Activated B cell treated with CpG ODN at 0.5 μM for 24 hours (primary cell): Measurements from ENCODE around the gene CEP55. TPM values are rescaled to one million over a fixed set of nuclear protein-coding genes. Genes with fewer than 3 reads are reported as not detected.

Experiments
- ATAC-seq: fragments of 200-7000 bp; cut with Tn5 transposase; one replicate; pipeline ENCODE4 v1.10.0; 2021; ENCODE audit warnings: low read depth, mild to moderate bottlenecking, moderate library complexity
- CTCF ChIA-PET: fragments of 350-600 bp; sonication (Branson Sonifier 250); formaldehyde crosslinking; loops from one replicate; lab custom pipeline; 2021; ENCODE audit warnings: antibody characterized with exemption; lab: Charles Lee
- POLR2A ChIA-PET: fragments of 350-600 bp; sonication (Branson Sonifier 250); formaldehyde crosslinking; loops from one replicate; lab custom pipeline; 2021; ENCODE audit warnings: antibody characterized with exemption; lab: Charles Lee
- DNase-seq: peaks from one replicate; pipeline ENCODE4 v3.0.0; 2022
- H3K27ac Mint-ChIP-seq: one replicate; pipeline ENCODE4 v1.8.0; 2020; ENCODE audit warnings: mixed read lengths
- H3K27me3 Mint-ChIP-seq: one replicate; pipeline ENCODE4 v1.8.0; 2021; ENCODE audit warnings: mixed read lengths
- H3K36me3 Mint-ChIP-seq: one replicate; pipeline ENCODE4 v1.8.0; 2021; ENCODE audit warnings: low read depth, mixed read lengths
- H3K4me1 Mint-ChIP-seq: one replicate; pipeline ENCODE4 v1.8.0; 2021; ENCODE audit warnings: mixed read lengths
- H3K4me3 Mint-ChIP-seq: one replicate; pipeline ENCODE4 v1.8.0; 2020; ENCODE audit warnings: mild to moderate bottlenecking, mixed read lengths
- H3K9me3 Mint-ChIP-seq: one replicate; pipeline ENCODE4 v1.8.0; 2020; ENCODE audit warnings: mixed read lengths
- intact Hi-C: fragments of 100-400 bp; cut with micrococcal nuclease; formaldehyde crosslinking; loops from one replicate; pipeline ENCODE4 v1.15.1; 2024
- total RNA-seq: library from RNA; stranded (reverse); gene quantifications from 2 replicates; pipeline ENCODE4 v1.2.3, GENCODE V29; 2022
- TF ChIP-seq, protein P1 (sequence below): fragments of 200-600 bp; IDR thresholded peaks from one replicate; pipeline ENCODE4 v1.8.0; 2022; ENCODE audit warnings: antibody characterized with exemption, mild to moderate bottlenecking

The CEP55 gene
- total RNA-seq, 1 donor from 2014 or later, result 1.6 TPM

GRCh38 chr10:93576888-93577287, 80.5 kb downstream of the CEP55 start:
- intact Hi-C loops, result no loop called here
- Mint-ChIP-seq H3K36me3 (no peaks in the 10 kb centered on the region), H3K27me3 (peaks cover 20% of the 10 kb centered on the region), H3K4me3 (no peak overlapping the region), H3K4me1 (peaks cover 3% of the 10 kb centered on the region), H3K9me3 (peaks cover 12% of the 10 kb centered on the region), H3K27ac (no peak overlapping the region)
- no peak for DNase-seq
- TF ChIP-seq, protein P1, sequence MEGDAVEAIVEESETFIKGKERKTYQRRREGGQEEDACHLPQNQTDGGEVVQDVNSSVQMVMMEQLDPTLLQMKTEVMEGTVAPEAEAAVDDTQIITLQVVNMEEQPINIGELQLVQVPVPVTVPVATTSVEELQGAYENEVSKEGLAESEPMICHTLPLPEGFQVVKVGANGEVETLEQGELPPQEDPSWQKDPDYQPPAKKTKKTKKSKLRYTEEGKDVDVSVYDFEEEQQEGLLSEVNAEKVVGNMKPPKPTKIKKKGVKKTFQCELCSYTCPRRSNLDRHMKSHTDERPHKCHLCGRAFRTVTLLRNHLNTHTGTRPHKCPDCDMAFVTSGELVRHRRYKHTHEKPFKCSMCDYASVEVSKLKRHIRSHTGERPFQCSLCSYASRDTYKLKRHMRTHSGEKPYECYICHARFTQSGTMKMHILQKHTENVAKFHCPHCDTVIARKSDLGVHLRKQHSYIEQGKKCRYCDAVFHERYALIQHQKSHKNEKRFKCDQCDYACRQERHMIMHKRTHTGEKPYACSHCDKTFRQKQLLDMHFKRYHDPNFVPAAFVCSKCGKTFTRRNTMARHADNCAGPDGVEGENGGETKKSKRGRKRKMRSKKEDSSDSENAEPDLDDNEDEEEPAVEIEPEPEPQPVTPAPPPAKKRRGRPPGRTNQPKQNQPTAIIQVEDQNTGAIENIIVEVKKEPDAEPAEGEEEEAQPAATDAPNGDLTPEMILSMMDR, result no peak
- POLR2A ChIA-PET, result no interaction called here
- CTCF ChIA-PET, result no interaction called here
- no peak for ATAC-seq

DNA sequence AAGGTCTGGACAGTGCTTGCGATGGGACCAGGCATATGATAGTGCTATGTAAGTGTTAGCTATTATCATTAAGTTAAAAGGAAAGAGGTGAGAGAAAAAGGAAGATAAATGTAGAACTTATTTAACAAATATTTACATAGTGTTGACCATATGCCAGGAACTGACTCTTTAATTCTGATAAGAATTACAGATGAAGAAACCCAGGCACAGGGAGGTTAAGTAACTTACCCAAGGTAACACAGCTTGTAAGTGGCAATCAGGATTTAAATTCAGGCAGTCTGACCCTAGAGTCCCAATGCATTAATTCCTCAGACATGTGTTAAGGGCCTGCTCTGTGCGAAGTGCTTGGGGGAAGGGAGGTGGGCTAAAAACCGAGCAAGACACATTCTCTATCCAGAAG, 81.2 kb downstream of the CEP55 start:
- intact Hi-C loops, result no loop called here
- H3K9me3 Mint-ChIP-seq, result peaks cover 12% of the 10 kb centered on the region
- ATAC-seq (no peak), DNase-seq (no peak)
- H3K4me3 Mint-ChIP-seq, result no peak overlapping the region
- CTCF ChIA-PET, result no interaction called here
- H3K4me1 Mint-ChIP-seq, result peaks cover 3% of the 10 kb centered on the region
- peaks cover 15% of the 10 kb centered on the region for H3K27me3 Mint-ChIP-seq
- POLR2A ChIA-PET, result no interaction called here
- H3K36me3 Mint-ChIP-seq, result no peaks in the 10 kb centered on the region
- no peak overlapping the region for H3K27ac Mint-ChIP-seq
- TF ChIP-seq, protein P1, result no peak

Other genes with a start within 250 kb of the CEP55 start
- gene MYOF, start 14.3 kb upstream of the CEP55 start, total RNA-seq, result 0.09 and 0.15 TPM in 2 replicates
- gene FFAR4, start 70.1 kb downstream of the CEP55 start, total RNA-seq, result not detected in 2 replicates
- not detected in 2 replicates for gene RBP4, start 104.6 kb downstream of the CEP55 start, total RNA-seq
- gene PDE6C, start 115.9 kb downstream of the CEP55 start, total RNA-seq, result not detected in 2 replicates
- gene FRA10AC1, start 206.0 kb downstream of the CEP55 start, total RNA-seq, result 20.3 and 24.8 TPM in 2 replicates